ENCODE results near the gene ATP4A.

The ATP4A gene

DNA sequence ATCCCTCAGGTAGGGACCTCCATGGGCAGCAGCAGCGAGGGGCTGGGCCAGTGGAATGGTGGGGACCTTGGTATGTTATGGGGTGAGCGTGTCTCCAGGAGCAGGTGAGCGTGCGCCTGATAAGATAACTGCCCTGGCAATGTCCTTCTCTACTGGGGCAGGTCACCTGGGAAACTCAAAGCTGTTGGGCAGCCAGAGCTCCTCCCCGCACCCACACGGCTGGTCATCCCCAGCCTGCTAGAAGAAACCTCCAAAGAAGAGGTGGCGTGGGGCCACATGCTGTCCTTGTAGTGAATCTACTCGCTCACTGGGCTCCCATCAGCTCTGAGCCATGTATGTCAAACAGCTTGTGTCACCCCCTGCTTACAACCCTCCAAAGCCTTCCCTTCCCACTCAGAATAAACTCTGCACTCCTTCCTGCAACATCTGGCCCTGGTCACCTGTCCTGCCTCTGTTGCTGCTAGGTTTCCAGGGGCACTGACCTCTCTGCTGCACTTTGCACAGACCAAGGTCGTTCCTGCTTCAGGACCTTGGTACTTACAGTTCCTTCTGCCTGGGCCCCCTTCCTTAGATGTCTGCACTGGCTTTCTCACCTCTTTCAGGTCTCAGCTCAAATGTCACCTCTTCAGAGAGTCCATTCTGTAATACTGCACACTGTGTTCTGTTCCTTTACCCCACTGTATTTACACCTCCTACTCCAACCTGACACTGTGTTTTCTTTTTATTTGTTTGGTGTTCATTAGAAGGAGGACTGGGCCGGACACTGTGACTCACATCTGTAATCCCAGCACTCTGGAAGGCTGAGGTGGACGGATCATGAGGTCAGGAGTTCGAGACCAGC is 1.8 kb upstream of the ATP4A start:
- no peak for DNase-seq

DNA sequence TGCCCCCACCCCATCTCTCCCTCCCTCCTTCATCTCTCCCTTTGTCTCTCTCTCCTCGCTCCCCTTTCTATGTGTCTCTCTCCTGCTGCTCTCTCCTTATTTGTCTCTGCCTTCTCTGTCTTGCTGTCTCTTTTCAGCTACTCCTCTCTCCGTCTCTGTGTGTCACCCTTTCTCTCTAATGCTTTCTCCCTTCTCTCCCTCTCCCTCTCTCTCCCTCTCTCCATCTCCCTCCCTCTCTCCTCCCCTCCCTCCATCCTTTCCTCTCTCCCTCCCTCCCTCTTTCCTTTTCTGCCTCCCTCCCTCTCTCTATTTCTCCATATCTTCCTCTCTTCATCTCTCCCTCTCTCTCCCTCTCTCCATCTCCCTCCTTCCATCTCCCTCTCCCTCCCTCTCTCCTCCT is 682 bp downstream of the ATP4A start:
- DNase-seq, result no peak

DNA sequence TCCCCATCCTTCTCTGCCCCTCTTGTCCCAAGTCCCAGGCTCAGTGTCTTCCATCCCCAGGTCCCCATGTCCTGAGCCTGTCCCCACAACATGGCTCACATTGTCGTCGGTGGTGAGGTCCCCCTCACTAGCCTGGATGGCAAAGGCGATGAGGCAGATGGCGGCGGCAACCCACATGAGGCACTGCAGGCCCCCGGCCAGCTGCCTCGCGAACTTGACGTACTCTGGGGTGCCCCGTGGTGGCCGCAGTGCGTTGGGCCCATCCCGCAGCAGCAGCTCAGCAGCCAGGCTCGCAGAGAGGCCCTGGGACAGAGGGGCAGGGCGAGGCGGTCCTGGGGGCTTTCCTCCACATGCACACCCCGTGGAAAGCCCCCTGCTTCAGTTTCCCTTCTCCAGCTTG is 1.1 kb downstream of the ATP4A start:
- DNase-seq, result no peak

DNA sequence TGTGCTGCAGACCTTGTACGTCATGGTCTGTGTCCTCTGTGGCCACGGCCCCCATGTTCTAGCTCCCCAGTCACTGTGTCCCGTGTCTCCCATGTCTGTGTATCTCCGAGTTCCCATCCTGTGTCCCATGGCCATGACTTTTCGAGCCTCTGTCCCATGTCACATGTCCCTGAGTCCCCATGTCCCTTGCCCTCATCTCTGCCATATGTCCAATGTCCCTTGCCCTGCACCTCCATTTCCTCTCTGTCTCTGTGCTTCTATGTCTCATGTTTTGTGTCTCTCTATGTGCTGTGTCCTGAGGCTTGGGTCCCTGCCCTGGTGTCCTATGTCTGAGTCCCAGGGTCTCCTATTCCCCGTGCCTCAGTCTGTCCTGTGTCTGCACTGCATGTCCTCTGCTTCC is 2.0 kb downstream of the ATP4A start:
- no peak for DNase-seq

DNA sequence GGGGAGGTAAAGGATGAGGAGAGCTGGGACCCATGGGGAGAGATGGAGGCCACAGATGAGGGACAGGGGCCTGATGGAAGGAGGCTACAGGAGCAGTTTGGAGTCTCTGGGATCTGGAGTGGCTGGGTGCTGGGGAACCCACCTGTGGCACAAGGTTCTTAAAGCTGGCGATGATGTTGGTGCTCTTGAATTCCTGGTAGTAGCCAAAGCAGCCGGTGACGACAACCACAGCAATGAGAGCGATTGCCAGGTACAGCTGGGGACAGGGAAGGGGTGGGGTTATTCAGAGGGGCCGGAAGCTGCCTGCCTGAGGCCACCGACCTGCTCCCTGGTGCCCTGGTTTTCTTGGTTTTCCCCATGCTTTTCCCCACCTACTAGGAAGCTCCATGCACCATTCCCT is 2.8 kb downstream of the ATP4A start:
- no peak for DNase-seq

DNA sequence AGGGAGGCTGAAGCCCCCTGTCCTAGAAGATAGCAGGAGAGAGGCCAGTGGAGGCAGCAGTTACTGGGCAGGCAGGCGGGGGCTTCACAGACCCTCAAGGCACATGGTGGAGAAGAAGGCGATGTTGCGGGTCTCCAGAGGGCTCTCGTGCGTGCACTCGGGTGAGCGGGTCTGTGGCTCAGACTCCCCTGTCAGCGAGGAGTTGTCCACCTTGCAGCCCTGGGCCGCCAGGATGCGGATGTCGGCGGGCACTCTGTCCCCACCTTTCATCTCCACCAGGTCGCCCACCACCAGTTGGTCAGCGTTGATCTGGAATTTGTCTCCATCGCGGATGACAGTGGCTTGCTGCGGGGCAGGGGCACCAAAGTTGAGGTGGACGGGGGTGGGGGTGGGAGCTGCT is 3.2 kb downstream of the ATP4A start:
- no peak for DNase-seq

DNA sequence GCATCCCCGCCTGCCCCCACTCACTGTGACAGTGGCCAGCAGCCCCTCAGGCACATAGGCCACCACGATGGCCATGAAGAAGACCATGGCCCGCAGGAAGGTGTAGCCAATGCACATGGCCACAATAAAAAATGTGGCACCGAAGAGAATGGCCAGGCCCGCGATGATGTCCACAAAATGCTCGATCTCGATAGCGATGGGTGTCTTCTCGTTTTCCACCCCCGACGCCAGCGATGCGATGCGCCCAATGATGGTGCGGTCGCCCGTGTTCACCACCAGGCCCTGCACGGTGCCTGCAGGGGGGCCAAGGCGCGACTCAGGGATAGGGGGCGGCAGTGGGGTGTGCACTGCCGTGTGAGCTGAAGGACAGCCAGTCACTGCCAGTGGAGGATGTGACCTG is 3.7 kb downstream of the ATP4A start:
- no peak for DNase-seq

DNA sequence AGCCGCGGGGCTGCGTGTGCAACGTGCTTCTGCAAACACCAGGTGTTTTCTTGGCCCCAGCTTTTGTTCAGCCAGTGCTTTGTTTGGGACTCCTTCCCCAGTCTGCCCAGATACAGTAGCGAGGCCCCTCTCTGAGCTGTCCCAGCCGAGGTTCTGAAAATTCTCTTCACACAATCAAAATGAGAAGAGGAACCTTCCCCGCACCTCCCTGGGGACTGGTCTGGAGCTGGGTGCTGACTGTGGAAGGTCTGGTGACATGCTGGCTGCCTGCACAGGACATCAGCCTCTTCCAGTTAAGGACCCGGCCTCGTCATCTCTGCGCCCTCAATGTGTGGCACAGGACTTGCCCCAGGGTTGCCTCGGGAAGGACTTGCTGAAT is 4.2 kb downstream of the ATP4A start:
- DNase-seq, result no peak

DNA sequence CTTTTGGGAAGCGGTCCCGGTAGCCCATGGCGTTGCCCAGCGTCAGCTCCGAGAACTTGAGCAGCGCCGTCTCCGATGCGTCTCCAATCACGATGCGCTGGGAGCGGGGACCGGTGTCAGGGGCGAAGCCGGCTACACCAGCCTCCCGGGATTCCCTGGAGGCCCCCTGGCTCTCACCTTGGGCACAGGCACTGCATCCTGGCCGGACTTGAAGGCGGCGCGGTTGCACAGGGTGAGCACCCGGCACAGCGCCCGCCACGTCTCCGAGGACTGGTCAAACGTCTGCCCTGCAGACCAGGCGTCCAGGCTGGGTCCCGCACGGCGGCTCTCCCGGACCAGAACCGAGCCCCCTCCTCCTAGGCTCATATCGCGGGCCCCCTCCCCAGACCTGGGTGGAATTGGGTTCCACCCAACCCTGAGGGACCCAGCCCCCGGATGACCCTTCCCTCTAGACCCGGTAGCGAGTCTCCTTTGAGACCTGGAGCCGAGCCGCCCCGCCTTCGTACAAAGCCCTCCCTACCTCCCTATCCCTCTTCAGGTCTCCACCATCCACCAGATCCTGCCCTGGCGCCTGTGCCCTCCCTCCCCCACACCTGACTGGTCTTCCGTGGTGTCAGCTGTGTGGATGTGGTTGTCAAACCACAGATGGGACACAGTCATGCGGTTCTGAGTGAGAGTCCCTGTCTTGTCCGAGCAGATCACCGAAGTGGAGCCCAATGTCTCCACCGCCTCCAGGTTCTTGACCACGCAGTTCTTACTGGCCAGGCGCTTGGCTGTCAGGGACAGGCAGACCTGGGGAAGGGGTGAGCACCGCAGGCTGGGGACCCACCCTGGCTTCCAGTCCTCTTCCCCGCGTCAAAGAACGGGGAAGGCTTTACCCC is 4.8 kb downstream of the ATP4A start:
- no peak for DNase-seq

DNA sequence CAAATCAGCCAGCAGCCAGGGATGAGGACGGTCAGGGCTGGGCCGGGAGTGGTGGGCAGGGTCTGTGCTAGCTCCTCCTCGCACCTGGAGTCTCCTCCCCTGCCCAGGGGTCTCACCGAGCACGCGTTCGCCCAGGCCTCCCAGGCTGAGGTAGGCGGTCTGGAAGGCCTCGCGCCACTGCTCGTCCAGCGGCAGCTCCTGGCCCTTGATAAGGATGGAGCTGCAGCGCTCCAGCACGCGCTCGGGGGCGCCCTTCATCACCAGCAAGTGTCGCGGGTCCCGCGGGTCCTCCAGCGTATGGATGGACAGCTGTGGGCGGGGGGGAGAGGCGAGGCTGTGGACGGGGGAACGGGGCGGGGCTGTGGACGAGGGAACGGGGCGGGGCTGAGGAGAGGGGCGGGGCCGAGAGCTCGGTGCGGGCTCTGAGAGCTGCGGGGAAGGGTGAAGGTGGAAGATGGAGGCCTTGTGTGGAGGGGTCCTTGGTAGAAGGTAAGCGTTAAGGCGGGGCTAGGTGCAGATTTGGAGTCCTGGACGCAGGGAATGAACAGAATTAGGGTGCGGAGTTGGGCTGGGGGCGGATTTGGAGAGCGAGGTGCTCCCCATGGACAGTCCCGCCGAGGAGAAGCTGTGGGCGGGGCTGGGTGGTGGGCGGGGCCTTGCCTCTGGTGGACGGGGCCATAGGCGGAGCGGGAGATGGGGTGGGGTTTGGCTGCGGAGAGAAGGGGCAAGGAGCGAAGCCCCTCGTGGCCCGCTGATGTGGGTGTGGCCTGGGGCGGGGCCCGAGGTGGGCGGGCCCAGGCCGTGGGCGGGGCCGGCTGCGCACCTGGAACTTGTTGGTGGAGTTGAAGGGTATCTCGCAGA is 5.7 kb downstream of the ATP4A start:
- DNase-seq, result peak; percentile 61

DNA sequence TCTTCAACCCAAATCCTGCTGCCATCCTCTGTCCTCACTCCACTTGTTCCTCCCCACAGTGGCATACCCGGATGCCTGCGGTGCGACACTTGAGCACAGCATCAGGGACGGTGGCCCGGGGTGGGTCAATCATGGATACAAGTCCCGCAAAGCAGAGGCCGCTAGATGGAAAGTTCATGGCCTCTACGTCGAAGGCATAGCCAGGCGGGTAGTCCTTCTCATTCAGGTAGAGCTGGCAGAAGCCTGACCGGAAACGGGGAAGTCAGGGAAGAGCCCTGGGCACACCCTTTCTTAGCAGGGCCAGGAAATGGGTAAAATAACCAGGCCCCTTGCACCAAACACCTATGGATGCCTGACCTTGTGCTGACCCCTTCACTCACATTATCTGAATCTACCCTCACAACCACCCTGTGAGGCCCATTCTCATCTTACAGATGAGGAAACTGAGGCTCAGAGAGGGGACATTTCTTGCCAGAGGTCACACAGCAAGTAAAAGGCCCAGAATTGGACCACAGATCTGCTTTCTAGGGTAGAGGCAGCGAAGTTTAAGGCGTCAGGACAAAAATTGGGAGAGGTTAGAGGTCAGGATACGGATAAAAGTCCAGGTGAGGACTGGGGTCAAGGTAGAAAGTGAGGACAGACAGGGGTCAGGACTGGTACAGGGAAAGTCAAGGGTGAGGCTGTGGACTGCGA is 6.5 kb downstream of the ATP4A start:
- no peak for DNase-seq

DNA sequence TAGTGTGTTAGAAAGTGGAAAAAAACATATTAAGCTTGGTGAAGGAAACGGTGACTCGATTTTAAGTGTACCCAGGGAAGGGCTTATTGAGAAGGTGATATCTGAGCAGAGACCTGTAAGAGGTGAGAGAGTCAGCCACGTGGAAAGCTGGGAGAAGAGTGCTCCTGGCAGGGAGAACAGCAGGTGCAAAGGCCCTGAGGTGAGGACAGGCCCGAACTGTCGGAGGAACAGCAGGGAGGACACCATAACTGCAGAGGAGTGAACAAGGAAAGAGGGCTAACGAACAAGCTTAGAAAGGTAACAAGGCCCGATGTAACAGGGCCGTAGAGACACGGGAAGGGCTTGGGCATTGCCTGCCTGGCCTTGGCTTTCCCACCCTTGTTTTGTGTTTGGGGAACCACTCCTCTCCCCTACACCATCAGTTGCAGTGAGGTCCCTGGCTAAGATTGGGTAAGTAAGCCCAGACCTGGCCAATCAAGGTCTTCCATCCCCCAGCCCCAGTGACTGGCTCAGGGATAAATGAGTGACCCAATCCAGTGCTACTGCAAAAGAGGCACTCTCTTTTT is 7.3 kb downstream of the ATP4A start:
- DNase-seq, result no peak

DNA sequence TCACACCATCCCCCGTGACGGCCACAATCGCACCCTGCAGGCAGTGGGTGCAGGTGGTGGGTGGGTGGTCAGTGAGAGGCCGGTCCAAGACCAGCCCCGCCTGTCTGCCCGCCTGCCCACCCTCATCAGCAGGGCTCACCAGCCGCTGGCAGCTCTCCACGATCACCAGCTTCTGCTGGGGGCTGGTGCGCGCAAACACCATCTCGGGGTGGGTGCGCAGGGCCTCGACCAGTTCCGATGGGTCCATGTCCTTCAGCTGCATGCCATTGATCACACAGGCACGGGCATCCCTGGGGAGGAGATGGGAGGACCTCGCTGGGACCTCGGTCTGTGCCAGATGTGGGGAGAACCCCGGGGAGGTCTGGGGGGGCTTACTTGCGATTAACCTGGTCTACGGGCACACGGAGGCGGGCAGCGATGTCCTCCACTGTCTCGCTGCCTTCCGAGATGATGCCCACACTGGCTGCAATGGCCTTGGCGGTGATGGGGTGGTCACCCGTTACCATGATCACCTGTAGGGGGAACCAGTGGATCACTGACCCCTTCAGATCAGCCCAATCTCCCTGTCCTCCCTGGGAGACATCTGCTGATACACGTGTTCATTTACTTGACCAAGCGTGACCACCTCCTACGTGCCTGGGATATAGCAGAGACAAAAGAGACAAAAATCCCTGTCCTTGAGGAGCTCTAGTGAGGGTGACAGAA is 8.0 kb downstream of the ATP4A start:
- DNase-seq, result peak; percentile 22

DNA sequence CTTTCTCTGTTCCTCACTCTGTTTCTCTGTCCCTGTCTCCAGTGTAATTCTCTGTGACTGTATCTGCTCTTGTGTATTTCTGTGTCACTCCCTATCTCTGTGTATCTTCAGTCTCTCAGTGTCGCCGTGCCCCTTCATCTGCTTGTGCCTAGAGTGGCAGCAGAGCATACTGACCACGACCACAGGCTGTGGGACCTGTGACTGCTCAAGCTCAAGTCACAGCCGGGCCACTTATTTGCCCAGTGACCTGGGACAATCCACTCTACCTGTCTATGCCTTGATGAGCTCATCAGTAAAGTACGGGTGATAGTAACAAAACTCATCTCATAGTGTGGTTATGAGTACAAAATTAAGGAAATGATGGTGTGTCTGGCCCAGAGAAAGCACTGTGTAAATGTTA is 9.4 kb downstream of the ATP4A start:
- no peak for DNase-seq

DNA sequence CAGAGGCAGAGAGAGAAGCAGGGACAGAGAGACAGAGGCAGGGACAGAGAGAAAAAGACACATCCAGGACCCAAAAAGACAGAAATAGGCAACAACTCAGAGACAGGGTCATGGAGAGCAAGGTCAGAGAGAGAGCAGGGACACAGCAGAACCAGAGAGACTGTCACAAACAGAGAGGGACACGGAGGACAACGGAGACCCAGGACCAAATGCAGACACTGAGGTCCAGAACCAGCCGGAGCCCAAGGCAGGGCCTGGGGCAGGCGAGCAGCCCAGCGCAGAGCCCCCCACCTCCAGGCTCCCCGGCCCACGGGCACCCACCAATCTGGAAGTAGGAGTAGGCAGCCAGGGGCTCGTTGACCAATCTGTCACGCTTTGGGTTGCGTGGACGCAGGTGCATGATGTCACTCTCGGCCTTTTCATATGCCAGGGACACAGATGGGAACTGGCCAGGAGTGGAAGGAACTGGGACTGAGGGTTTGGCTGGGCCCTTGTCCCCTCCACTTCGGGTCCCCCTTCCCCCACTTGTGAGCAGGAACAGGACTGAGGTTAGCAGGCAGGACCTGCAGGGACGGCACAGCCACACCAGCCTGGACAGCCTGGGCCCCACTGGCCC is 10.0 kb downstream of the ATP4A start:
- no peak for DNase-seq

DNA sequence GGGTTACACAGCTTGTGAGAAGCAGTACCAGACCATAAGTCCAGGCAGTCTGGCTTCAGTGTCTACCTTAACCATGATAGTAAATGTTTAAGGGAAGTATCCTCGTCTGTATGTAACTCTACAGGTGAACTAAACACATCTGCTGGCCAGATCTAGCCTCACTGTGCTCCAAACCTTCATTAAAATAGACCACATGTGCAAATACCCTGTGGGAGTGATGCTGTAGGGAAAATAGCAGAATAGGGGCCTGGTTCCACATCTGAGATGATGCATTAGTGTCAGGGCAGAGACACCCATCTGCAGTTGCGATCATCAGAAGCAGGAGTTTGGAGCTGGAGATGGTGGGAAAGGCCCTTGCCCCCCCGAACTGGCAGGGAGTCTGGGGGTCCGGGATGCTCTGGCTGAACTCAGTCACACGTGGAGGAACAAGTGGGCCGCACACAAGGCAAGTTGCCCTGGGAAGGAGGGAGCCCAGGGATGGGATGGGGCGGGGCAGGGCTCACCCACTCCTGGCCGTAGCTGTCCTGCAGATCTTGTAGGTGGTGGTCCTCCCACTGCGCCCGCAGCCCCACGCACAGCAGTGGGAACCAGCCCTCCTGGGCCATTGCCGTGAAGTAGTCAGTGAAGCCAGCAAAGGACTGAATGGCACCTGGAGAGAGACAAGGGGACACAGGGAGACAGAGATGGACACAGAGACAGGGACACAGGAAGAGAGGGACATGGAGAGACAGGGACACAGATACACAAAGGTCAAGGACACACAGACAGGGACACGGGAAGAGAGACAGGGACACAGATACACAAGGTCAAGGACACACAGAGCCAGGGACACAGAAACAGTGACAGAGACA is 10.7 kb downstream of the ATP4A start:
- no peak for DNase-seq

DNA sequence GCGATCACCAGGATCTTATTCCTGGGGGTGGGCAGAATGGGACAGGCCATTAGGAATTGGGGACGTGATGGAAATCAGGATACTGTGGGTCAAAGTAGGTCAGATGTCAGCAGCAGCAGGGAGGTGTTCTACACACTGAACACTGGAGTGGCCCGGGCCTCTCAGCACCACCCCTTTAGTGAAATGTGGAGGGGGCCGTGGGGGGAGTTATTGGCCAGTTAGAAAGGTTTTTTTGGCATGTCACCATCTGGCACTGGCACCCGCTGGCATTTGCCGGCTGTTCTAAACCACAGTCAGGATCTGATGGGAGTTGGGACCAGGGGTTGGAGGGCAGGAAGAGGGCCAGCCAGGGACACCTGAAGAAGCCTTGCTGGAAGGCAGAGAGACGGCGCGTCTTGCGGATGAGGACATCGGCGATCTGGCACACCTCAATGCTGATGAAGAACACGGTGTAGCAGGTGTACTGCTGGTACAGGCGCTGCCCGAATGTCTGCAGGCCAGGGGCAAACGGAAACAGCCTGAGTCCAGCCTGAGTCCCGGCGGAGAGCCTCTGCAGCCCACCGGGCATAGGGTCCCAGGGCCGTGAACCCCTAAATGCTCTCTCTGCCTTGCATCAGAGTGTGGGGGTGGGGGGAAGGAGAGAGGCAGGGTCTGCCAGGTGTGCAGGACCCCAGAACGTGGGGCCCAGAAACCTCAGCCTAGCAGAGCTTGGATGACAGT is 12.2 kb downstream of the ATP4A start:
- DNase-seq, result no peak

DNA sequence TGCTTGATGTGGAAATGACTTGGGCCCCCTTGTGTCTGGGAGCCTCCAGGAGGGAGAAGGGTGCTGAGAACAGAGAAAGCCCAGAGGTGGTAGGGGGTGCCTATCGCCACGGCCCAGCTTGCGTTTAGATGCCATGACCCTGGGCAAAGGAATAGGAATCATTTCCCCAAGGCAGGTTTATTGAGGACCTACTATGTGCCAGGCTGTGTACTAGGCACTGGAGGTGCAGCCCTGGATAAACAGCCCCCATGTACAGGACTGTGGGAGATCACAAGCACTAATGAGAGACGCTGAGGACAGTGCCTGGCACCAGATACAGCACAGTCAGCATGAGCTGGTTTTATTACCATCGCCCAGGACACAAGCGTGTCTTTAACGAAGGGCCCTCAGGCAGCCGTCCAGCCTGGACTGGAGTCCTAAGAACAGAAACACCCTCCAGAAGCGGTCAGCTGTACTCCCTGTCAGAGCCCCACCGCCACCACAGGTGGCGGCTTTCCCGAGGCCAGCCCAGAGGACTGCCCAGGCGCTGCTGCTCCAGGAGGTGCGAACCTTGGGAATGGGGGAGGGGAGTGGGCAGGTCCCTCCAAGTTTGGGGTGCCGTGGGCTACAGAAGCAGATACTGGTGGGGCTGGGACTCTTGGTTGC is 13.5 kb downstream of the ATP4A start:
- DNase-seq, result no peak

All from NCI-H2029 (cell line).